SU-DHL-6 (cell line): ENCODE measurements around the gene BMP7.

Experiments
- H2AFZ ChIP-seq: fragments of 200-600 bp; sonication (generic); 2 replicates; pipeline ENCODE4 v1.6.1; 2014; ENCODE audit warnings: low read depth, mild to moderate bottlenecking, moderate library complexity, mixed read lengths, antibody characterized with exemption, low read length; ENCODE audit not compliant: severe bottlenecking
- H3F3A ChIP-seq: fragments of 200-600 bp; shearing (Covaris generic); 2 replicates; pipeline ENCODE4 v1.6.0; 2016; ENCODE audit warnings: antibody characterized with exemption, mild to moderate bottlenecking; ENCODE audit not compliant: insufficient read depth
- H3K27ac ChIP-seq: fragments of 200-600 bp; sonication (generic); 2 replicates; pipeline ENCODE4 v1.5.1; 2016; ENCODE audit warnings: low read depth, mild to moderate bottlenecking, low read length, moderate library complexity, mixed read lengths
- H3K27me3 ChIP-seq: fragments of 200-600 bp; sonication (generic), shearing (Covaris generic); 2 replicates; pipeline ENCODE4 v1.6.0; 2014; ENCODE audit warnings: mild to moderate bottlenecking, low read length
- H3K36me3 ChIP-seq: fragments of 200-600 bp; sonication (generic); 2 replicates; pipeline ENCODE4 v1.6.1; 2014; ENCODE audit warnings: mild to moderate bottlenecking, low read length, mixed read lengths
- H3K4me2 ChIP-seq: fragments of 300-600, 200-600 bp; shearing (Covaris generic), sonication (generic); 2 replicates; pipeline ENCODE4 v1.6.0; 2014; ENCODE audit warnings: low read length, low read depth, mild to moderate bottlenecking; ENCODE audit not compliant: poor library complexity, severe bottlenecking
- H3K4me3 ChIP-seq: fragments of 200-600 bp; sonication (generic); 2 replicates; pipeline ENCODE4 v1.5.1; 2014; ENCODE audit warnings: antibody characterized with exemption, low read length, mild to moderate bottlenecking, mixed read lengths; ENCODE audit not compliant: insufficient read depth, poor library complexity, severe bottlenecking
- H3K79me2 ChIP-seq: fragments of 200-600 bp; sonication (generic); 2 replicates; pipeline ENCODE4 v1.6.1; 2014; ENCODE audit warnings: mild to moderate bottlenecking, low read length, moderate library complexity; ENCODE audit not compliant: insufficient read depth
- H3K9ac ChIP-seq: fragments of 200-600 bp; sonication (generic); 2 replicates; pipeline ENCODE4 v1.7.0; 2014; ENCODE audit warnings: mild to moderate bottlenecking, low read length
- H3K9me2 ChIP-seq: fragments of 200-600 bp; sonication (generic); replicated peaks from 2 replicates; pipeline ENCODE4 v1.6.1; 2014; ENCODE audit warnings: low read length; ENCODE audit not compliant: insufficient read depth
- H3K9me3 ChIP-seq: fragments of 200-600 bp; sonication (generic); 2 replicates; pipeline ENCODE4 v1.6.1; 2014; ENCODE audit warnings: low read length, mixed read lengths; ENCODE audit not compliant: insufficient read depth
- H4K20me1 ChIP-seq: fragments of 200-600 bp; sonication (generic); 2 replicates; pipeline ENCODE4 v1.6.1; 2014; ENCODE audit warnings: low read depth, mild to moderate bottlenecking, antibody characterized with exemption, low read length, moderate library complexity, mixed read lengths
- EZH2phosphoT487 ChIP-seq: fragments of 200-600 bp; sonication (generic), shearing (Covaris generic); conservative IDR thresholded peaks from 2 replicates; pipeline ENCODE4 v1.6.1; 2018; ENCODE audit warnings: mild to moderate bottlenecking, antibody characterized with exemption, low read length, moderate library complexity, mixed read lengths
- TF ChIP-seq, protein P1 (sequence below): fragments of 200-600 bp; sonication (generic); IDR thresholded peaks from one replicate; pipeline ENCODE4 v1.5.1; 2017; ENCODE audit warnings: antibody characterized with exemption, mild to moderate bottlenecking, low read length, moderate library complexity; ENCODE audit not compliant: insufficient read depth, poor library complexity, severe bottlenecking

Gene BMP7

GRCh38 chr20:57219071-57219677 lies 47.3 kb downstream of the BMP7 start:
- no peak overlapping the region for H3K9ac ChIP-seq
- H3K27ac ChIP-seq: no peak overlapping the region
- H3K4me2 ChIP-seq: no peak overlapping the region
- H3K4me3 ChIP-seq: no peak overlapping the region
- TF ChIP-seq, protein P1, sequence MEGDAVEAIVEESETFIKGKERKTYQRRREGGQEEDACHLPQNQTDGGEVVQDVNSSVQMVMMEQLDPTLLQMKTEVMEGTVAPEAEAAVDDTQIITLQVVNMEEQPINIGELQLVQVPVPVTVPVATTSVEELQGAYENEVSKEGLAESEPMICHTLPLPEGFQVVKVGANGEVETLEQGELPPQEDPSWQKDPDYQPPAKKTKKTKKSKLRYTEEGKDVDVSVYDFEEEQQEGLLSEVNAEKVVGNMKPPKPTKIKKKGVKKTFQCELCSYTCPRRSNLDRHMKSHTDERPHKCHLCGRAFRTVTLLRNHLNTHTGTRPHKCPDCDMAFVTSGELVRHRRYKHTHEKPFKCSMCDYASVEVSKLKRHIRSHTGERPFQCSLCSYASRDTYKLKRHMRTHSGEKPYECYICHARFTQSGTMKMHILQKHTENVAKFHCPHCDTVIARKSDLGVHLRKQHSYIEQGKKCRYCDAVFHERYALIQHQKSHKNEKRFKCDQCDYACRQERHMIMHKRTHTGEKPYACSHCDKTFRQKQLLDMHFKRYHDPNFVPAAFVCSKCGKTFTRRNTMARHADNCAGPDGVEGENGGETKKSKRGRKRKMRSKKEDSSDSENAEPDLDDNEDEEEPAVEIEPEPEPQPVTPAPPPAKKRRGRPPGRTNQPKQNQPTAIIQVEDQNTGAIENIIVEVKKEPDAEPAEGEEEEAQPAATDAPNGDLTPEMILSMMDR: no peak
- no peak for TF ChIP-seq EZH2phosphoT487
- H3K9me3 ChIP-seq: no peaks in the 10 kb centered on the region
- no peaks in the 10 kb centered on the region for H3K9me2 ChIP-seq
- H3K27me3 ChIP-seq: no peaks in the 10 kb centered on the region
- H3K36me3 ChIP-seq: peaks cover 12% of the 10 kb centered on the region
- no peak overlapping the region for H2AFZ ChIP-seq
- H4K20me1 ChIP-seq: no peaks in the 10 kb centered on the region
- no peaks in the 10 kb centered on the region for H3F3A ChIP-seq
- peaks cover 64% of the 10 kb centered on the region for H3K79me2 ChIP-seq

DNA sequence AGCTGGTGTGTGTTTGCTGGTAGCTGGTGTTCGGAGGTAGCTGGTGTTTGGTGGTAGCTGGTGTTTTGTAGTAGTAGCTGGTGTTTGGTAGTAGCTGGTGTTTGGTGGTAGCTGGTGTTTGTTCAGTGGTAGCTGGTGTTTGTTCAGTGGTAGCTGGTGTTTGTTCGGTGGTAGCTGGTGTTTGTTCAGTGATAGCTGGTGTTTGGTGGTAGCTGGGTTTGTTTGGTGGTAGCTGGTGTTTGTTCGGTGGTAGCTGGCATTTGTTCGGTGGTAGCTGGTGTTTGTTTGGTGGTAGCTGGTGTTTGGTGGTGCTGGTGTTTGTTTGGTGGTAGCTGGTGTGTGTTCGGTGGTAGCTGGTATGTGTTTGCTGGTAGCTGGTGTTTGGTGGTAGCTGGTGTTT lies 48.0 kb downstream of the BMP7 start:
- Histone ChIP-seq H3K9me2 (no peaks in the 10 kb centered on the region), H3K27ac (no peak overlapping the region), H3K4me2 (no peak overlapping the region), H3K9ac (no peak overlapping the region), H3K4me3 (no peak overlapping the region), H3K27me3 (no peaks in the 10 kb centered on the region), H3K36me3 (peaks cover 12% of the 10 kb centered on the region), H3K79me2 (peaks cover 62% of the 10 kb centered on the region), H3K9me3 (no peaks in the 10 kb centered on the region), H2AFZ (no peak overlapping the region), H3F3A (no peaks in the 10 kb centered on the region), H4K20me1 (no peaks in the 10 kb centered on the region; the same call in 1 of the 2 replicates)
- no peak for TF ChIP-seq EZH2phosphoT487
- TF ChIP-seq, protein P1: no peak

GRCh38 chr20:57217802-57218201 lies 48.6 kb downstream of the BMP7 start:
- Histone ChIP-seq H3K9me3 (no peaks in the 10 kb centered on the region), H3K79me2 (peaks cover 64% of the 10 kb centered on the region), H3K4me3 (no peak overlapping the region), H2AFZ (no peak overlapping the region), H3K4me2 (no peak overlapping the region), H3K9me2 (no peaks in the 10 kb centered on the region), H3K27ac (no peak overlapping the region), H3K9ac (no peak overlapping the region), H4K20me1 (no peaks in the 10 kb centered on the region; the same call in 1 of the 2 replicates), H3K36me3 (peaks cover 12% of the 10 kb centered on the region), H3F3A (no peaks in the 10 kb centered on the region), H3K27me3 (no peaks in the 10 kb centered on the region)
- TF ChIP-seq, protein P1: no peak
- TF ChIP-seq EZH2phosphoT487: no peak
